H1 (cell line): ENCODE measurements around the gene RHOBTB3. TPM values are rescaled to one million over a fixed set of nuclear protein-coding genes. Genes with fewer than 3 reads are reported as not detected.

ENCODE experiments used
- EP300 ChIP-seq, 2 experiments: IDR thresholded peaks; 1 replicate in 1 of 2; 2 replicates in 1 of 2; pipeline ENCODE4 v1.6.1; 2011 to 2012; ENCODE audit warnings: low read depth in 2 of 2, low read length in 2 of 2, mild to moderate bottlenecking in 2 of 2, borderline replicate concordance in 1 of 2, inconsistent platforms in 1 of 2, moderate library complexity in 1 of 2
- MAFK ChIP-seq: IDR thresholded peaks from 2 replicates; pipeline ENCODE4 v1.6.1; 2012; ENCODE audit warnings: low read depth, mild to moderate bottlenecking, improper control_type of control experiment, low read length
- polyA plus RNA-seq, 7 experiments: library from polyadenylated mRNA; depleted of rRNA in 3 of 7; stranded (reverse) in 5 of 7; unstranded in 2 of 7; fragments of >200 nt in 5 of 7; fragments of 200-250 nt in 2 of 7; gene quantifications; 1 replicate in 5 of 7; 2 replicates in 1 of 7; 4 replicates in 1 of 7; pipeline versions ENCODE4 v1.2.1 to v1.2.3, GENCODE V29; 2011 to 2013; ENCODE audit warnings: missing spikeins in 2 of 7, mixed read lengths in 2 of 7
- total RNA-seq: library from RNA; stranded (reverse); fragmentation: NEBNext Ultra II Directional; extraction: Animal tissue kit (Norgen Biotek cat#: 25700); gene quantifications from 2 replicates; pipeline ENCODE4 v1.2.1, GENCODE V29; 2021

RHOBTB3 gene
- total and polyA plus RNA-seq, 2 of the 8 experiments (the other 6 are each of a cell fraction or from before 2014, with no cell fraction given) = 8.2 to 17.5 TPM

DNA sequence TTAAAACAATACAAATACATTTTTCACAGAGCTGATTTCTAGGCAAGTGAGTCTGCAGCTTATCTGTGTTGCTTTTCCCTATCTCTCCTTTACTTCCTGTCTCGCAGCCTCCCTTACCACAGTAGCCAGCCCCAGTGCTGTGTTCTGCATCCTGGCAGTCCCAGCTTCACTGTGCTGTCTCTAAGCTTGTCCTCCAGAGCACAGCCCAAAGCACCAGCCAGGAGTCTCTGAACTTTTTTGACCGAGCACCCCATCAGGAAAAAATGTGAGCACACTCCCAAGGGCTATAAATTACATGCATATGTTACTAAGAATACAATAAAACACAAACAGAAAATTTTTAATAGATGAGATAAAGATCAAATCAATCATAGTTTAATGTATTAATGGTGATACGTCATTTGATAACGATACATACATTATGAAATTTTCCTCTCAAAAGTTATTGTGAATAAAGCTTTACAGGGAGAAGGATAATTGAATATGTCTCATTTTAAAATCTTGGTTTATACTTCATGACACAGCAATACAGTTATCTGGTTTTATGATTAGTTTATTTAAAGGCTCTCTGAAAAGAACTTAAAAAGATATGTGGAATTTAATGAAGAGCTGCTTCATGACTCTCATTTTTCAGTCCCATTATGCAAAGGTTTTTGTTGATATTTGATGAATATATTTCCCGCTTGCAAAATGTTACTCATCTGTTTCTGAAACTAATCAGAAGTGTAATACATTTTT is 7.3 kb upstream of the RHOBTB3 start (continued):
- no peak for TF ChIP-seq EP300 (IDR thresholded peaks at IDR 0.05; ENCODE audit: borderline replicate concordance in 1 of 2, low read depth in 2 of 2, low read length in 2 of 2)
- no peak for TF ChIP-seq MAFK
